Tibial artery (tissue), 4 donors: ENCODE data around the gene PRKAR1B.

Experiments
- DNase-seq, 2 donors: peaks; one replicate each; pipeline ENCODE4 v3.0.0-alpha.2; 2019
- H3K27ac ChIP-seq, 2 donors: fragments of 200-600 bp; sonication (generic) in 1 of 2; 1 replicate in 1 of 2; 2 replicates in 1 of 2; pipeline ENCODE4 v1.5.1; 2018 to 2019; ENCODE audit warnings: mild to moderate bottlenecking in 1 of 2
- H3K27me3 ChIP-seq, 2 donors: fragments of 200-600 bp; sonication (generic) in 1 of 2; one replicate each; pipeline versions ENCODE4 v1.5.1 to v1.6.0; 2016 to 2019
- H3K36me3 ChIP-seq, 3 donors: fragments of 200-600 bp; sonication (generic) in 2 of 3; one replicate each; pipeline ENCODE4 v1.5.1; 2016 to 2019; ENCODE audit warnings: mild to moderate bottlenecking in 2 of 3
- H3K4me1 ChIP-seq, 4 donors: fragments of 200-600 bp; sonication (generic) in 2 of 4; 1 replicate in 3 of 4; 2 replicates in 1 of 4; pipeline ENCODE4 v1.5.1; 2016 to 2019
- H3K4me3 ChIP-seq, 2 donors: fragments of 200-600 bp; sonication (generic) in 1 of 2; 1 replicate in 1 of 2; 2 replicates in 1 of 2; pipeline ENCODE4 v1.5.1; 2018 to 2019; ENCODE audit warnings: mild to moderate bottlenecking in 2 of 2
- H3K9me3 ChIP-seq, 3 donors: fragments of 200-600 bp; sonication (generic) in 1 of 3; one replicate each; pipeline ENCODE4 v1.5.1; 2016 to 2019
- intact Hi-C: fragments of 100-400 bp; cut with DNase I; formaldehyde crosslinking; loops from one replicate; pipeline ENCODE4 v1.15.0; 2023; ENCODE audit warnings: low total_unique reads
- TF ChIP-seq, protein P1 (sequence below), 2 experiments: fragments of 200-600 bp in 1 of 2; fragments of 450-650 bp in 1 of 2; IDR thresholded peaks; one replicate each; pipeline ENCODE4 v1.5.1; 2017 to 2019; ENCODE audit warnings: antibody characterized with exemption in 2 of 2, mild to moderate bottlenecking in 1 of 2, moderate library complexity in 1 of 2

Gene PRKAR1B

GRCh38 chr7:549066-549890 is 177.8 kb downstream of the PRKAR1B start:
- H3K27me3 ChIP-seq: no peaks in the 10 kb centered on the region
- H3K9me3 ChIP-seq: no peaks in the 10 kb centered on the region
- TF ChIP-seq, protein P1, sequence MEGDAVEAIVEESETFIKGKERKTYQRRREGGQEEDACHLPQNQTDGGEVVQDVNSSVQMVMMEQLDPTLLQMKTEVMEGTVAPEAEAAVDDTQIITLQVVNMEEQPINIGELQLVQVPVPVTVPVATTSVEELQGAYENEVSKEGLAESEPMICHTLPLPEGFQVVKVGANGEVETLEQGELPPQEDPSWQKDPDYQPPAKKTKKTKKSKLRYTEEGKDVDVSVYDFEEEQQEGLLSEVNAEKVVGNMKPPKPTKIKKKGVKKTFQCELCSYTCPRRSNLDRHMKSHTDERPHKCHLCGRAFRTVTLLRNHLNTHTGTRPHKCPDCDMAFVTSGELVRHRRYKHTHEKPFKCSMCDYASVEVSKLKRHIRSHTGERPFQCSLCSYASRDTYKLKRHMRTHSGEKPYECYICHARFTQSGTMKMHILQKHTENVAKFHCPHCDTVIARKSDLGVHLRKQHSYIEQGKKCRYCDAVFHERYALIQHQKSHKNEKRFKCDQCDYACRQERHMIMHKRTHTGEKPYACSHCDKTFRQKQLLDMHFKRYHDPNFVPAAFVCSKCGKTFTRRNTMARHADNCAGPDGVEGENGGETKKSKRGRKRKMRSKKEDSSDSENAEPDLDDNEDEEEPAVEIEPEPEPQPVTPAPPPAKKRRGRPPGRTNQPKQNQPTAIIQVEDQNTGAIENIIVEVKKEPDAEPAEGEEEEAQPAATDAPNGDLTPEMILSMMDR (IDR thresholded peaks at IDR 0.05): no peak
- intact Hi-C loops: no loop called here
- no peak overlapping the region for H3K27ac ChIP-seq
- H3K4me3 ChIP-seq: no peak overlapping the region
- peaks cover 0 to 13% (median 2%) of the 10 kb centered on the region in 4 donors for H3K4me1 ChIP-seq
- peaks cover 0 to 6% (median 0%) of the 10 kb centered on the region in 3 donors for H3K36me3 ChIP-seq
- no peak for DNase-seq

DNA sequence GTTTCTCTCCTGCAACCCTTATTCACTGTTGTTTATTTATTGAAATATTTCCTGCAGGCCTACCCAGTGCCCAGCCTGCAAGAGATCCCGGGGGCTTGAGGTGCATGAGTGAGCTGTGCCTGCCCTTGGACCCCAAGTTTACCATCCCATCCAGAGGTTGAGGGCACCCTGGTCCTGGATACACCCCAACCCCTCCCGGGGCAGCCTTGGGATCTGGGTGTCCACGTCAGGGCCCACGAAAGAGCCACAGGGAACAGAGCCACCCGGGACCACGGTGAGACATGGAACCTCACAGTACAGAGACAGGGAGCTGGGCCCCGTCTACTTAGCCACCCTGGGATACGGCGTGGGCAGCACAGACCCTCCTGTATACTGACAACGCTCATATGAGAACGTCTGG is 178.7 kb downstream of the PRKAR1B start:
- H3K9me3 ChIP-seq: no peaks in the 10 kb centered on the region
- H3K27me3 ChIP-seq: no peaks in the 10 kb centered on the region
- no peak overlapping the region for H3K4me3 ChIP-seq
- TF ChIP-seq, protein P1 (IDR thresholded peaks at IDR 0.05): no peak
- intact Hi-C loops: no loop called here
- DNase-seq: no peak
- no peak overlapping the region for H3K27ac ChIP-seq
- H3K4me1 ChIP-seq: peaks cover 0 to 15% (median 3%) of the 10 kb centered on the region in 4 donors
- H3K36me3 ChIP-seq: peaks cover 0 to 6% (median 0%) of the 10 kb centered on the region in 3 donors

GRCh38 chr7:545470-545869 is 181.6 kb downstream of the PRKAR1B start:
- no peak for DNase-seq
- no peaks in the 10 kb centered on the region for H3K9me3 ChIP-seq
- no peak overlapping the region for H3K27ac ChIP-seq
- TF ChIP-seq, protein P1 (IDR thresholded peaks at IDR 0.05): no peak
- H3K4me3 ChIP-seq: no peak overlapping the region
- H3K27me3 ChIP-seq: no peaks in the 10 kb centered on the region
- H3K4me1 ChIP-seq: peaks cover 5 to 31% (median 18%) of the 10 kb centered on the region in 4 donors
- intact Hi-C loops: no loop called here
- peaks cover 0 to 6% (median 0%) of the 10 kb centered on the region in 3 donors for H3K36me3 ChIP-seq

DNA sequence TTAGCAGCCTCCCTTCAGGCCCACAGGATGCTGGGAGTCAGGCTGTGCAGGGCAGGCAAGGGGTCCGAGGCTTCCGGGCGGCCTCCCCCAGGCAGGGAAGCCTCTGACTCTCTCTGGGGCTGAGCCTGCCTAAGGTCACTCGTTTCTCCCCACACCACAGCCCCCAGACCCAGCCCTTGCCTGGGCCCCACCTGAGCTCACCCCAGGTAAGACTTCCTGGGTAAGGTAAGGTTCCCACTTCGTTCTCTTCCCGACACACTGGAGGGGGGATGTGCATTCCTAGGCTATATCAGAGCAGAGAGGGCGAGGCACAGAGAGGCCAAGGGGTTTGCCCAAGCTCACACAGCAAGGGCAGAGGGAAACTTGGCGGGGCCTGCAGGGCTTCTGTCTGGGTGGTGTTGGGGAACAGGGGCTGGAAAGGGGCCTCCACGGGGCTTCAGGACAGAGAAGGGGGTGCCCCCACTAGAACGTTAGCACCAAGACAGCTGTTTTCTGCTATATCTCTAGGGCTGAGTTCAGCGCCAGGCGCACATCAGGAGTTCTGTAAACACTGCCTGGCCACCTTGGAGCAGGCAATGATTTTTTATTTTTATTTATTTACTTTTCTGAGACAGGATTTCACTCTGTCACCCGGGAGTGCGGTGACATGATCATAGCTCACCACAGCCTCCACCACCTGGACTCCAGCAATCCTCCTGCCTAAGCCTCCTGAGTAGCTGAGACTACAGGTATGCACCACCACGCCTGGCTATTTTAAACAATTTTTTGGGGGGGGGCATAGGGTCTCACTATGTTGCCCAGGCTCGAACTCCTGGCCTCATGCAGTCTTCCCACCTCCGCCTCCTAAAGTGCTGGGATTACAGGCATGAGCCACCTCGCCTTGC is 182.5 kb downstream of the PRKAR1B start:
- Histone ChIP-seq H3K9me3 (no peaks in the 10 kb centered on the region), H3K36me3 (peaks cover 0 to 2% (median 0%) of the 10 kb centered on the region in 3 donors), H3K27ac (no peak overlapping the region), H3K27me3 (no peaks in the 10 kb centered on the region), H3K4me3 (no peak overlapping the region), H3K4me1 (peaks cover 5 to 34% (median 22%) of the 10 kb centered on the region in 4 donors)
- intact Hi-C loops: no loop called here
- TF ChIP-seq, protein P1 (IDR thresholded peaks at IDR 0.05): no peak
- no peak for DNase-seq

- Histone ChIP-seq H3K9me3 (no peaks in the 10 kb centered on the region), H3K27ac (peak overlapping the region; percentile 76 to 83), H3K27me3 (no peaks in the 10 kb centered on the region), H3K4me1 (peaks cover 5 to 43% (median 30%) of the 10 kb centered on the region in 4 donors), H3K36me3 (no peaks in the 10 kb centered on the region), H3K4me3 (no peak overlapping the region)
- TF ChIP-seq, protein P1 (IDR thresholded peaks at IDR 0.05): no peak
- intact Hi-C loops: no loop called here
- no peak for DNase-seq
Observed at GRCh38 chr7:543501-544337, 183.4 kb downstream of the PRKAR1B start.
